HEK293 (cell line): ENCODE results near the gene FAM234A.

Experiments used
- CTCF ChIA-PET: fragments of 350-600 bp; formaldehyde crosslinking; extraction: SDS; loops from one replicate; lab custom pipeline; 2021; ENCODE audit warnings: antibody characterized with exemption; lab: Yijun Ruan, JAX
- POLR2A ChIA-PET: fragments of 300-600 bp; formaldehyde crosslinking; extraction: SDS; loops from one replicate; lab custom pipeline; 2020; ENCODE audit warnings: antibody characterized with exemption, inconsistent platforms; lab: Yijun Ruan, JAX
- H3K27ac ChIP-seq: fragments of 200-500 bp; sonication (Bioruptor generic); 2 replicates; pipeline ENCODE4 v1.5.1; 2014; ENCODE audit warnings: low read depth, low read length, control low read depth, inconsistent platforms; ENCODE audit errors: extremely low read depth
- H3K36me3 ChIP-seq, 2 experiments: fragments of 200-500 bp in 1 of 2; sonication (Bioruptor generic) in 1 of 2; 1 replicate in 1 of 2; 2 replicates in 1 of 2; pipeline ENCODE4 v1.5.1; 2014 to 2017; ENCODE audit warnings: inconsistent platforms in 2 of 2, low read length in 2 of 2; ENCODE audit not compliant: control insufficient read depth in 2 of 2, insufficient read depth in 1 of 2
- H3K4me1 ChIP-seq: fragments of 200-500 bp; sonication (Bioruptor generic); 2 replicates; pipeline ENCODE4 v1.5.1; 2014; ENCODE audit warnings: mild to moderate bottlenecking, low read length, inconsistent platforms; ENCODE audit not compliant: control insufficient read depth, insufficient read depth
- H3K4me3 ChIP-seq: 2 replicates; pipeline ENCODE4 v1.5.1; 2011; ENCODE audit warnings: low read depth, mild to moderate bottlenecking, control low read depth, low read length, moderate library complexity
- H3K9me3 ChIP-seq: fragments of 200-500 bp; sonication (Bioruptor generic); 2 replicates; pipeline ENCODE4 v1.5.1; 2014; ENCODE audit warnings: low read depth, low read length, inconsistent platforms; ENCODE audit not compliant: control insufficient read depth, insufficient read depth
- KLF1 ChIP-seq: fragments of 450-650 bp; formaldehyde crosslinking; IDR thresholded peaks from 2 replicates; pipeline ENCODE4 v1.5.1; 2016; ENCODE audit warnings: missing biosample characterization, missing genetic modification characterization
- KLF17 ChIP-seq: fragments of 450-650 bp; formaldehyde crosslinking; IDR thresholded peaks from 2 replicates; pipeline ENCODE4 v1.5.1; 2016; ENCODE audit warnings: missing biosample characterization, missing genetic modification characterization
- ZBTB8A ChIP-seq: fragments of 450-650 bp; formaldehyde crosslinking; IDR thresholded peaks from 2 replicates; pipeline ENCODE4 v1.5.1; 2016; ENCODE audit warnings: missing biosample characterization, missing genetic modification characterization
- ZNF10 ChIP-seq: fragments of 450-650 bp; formaldehyde crosslinking; IDR thresholded peaks from 2 replicates; pipeline ENCODE4 v1.5.1; 2017; ENCODE audit warnings: missing biosample characterization, missing genetic modification characterization
- ZNF112 ChIP-seq: fragments of 450-650 bp; formaldehyde crosslinking; IDR thresholded peaks from 2 replicates; pipeline ENCODE4 v1.5.0; 2017; ENCODE audit warnings: missing biosample characterization, missing genetic modification characterization
- ZNF114 ChIP-seq: fragments of 450-650 bp; formaldehyde crosslinking; IDR thresholded peaks from 2 replicates; pipeline ENCODE4 v1.5.0; 2017; ENCODE audit warnings: missing biosample characterization, missing genetic modification characterization
- ZNF157 ChIP-seq: fragments of 450-650 bp; formaldehyde crosslinking; IDR thresholded peaks from 2 replicates; pipeline ENCODE4 v1.5.1; 2016; ENCODE audit warnings: missing biosample characterization, missing genetic modification characterization
- ZNF169 ChIP-seq: fragments of 450-650 bp; formaldehyde crosslinking; IDR thresholded peaks from 2 replicates; pipeline ENCODE4 v1.5.1; 2016; ENCODE audit warnings: missing biosample characterization, missing genetic modification characterization
- ZNF571 ChIP-seq: fragments of 450-650 bp; formaldehyde crosslinking; IDR thresholded peaks from 2 replicates; pipeline ENCODE4 v1.5.0; 2017; ENCODE audit warnings: missing biosample characterization, missing genetic modification characterization
- ZNF626 ChIP-seq: fragments of 450-650 bp; sonication (Bioruptor Pico); formaldehyde crosslinking; IDR thresholded peaks from 2 replicates; pipeline ENCODE4 v1.5.1; 2018; ENCODE audit warnings: missing biosample characterization, missing genetic modification characterization, inconsistent platforms
- ZNF670 ChIP-seq: fragments of 450-650 bp; formaldehyde crosslinking; IDR thresholded peaks from 2 replicates; pipeline ENCODE4 v1.5.1; 2016; ENCODE audit warnings: missing biosample characterization, missing genetic modification characterization, low read depth
- ZXDB ChIP-seq: fragments of 450-650 bp; formaldehyde crosslinking; IDR thresholded peaks from 2 replicates; pipeline ENCODE4 v1.5.1; 2016; ENCODE audit warnings: missing biosample characterization, missing genetic modification characterization
- TF ChIP-seq, protein P1 (sequence below): fragments of 450-650 bp; formaldehyde crosslinking; conservative IDR thresholded peaks from 2 replicates; pipeline ENCODE4 v1.5.1; 2016; ENCODE audit warnings: low read depth, missing biosample characterization, missing genetic modification characterization
- TF ChIP-seq, protein P2 (sequence below): fragments of 450-650 bp; formaldehyde crosslinking; IDR thresholded peaks from 2 replicates; pipeline ENCODE4 v1.5.1; 2016; ENCODE audit warnings: missing biosample characterization, missing genetic modification characterization
- TF ChIP-seq, protein P3 (sequence below): fragments of 450-650 bp; formaldehyde crosslinking; IDR thresholded peaks from 2 replicates; pipeline ENCODE4 v1.5.1; 2017; ENCODE audit warnings: missing biosample characterization, missing genetic modification characterization

Gene FAM234A

DNA sequence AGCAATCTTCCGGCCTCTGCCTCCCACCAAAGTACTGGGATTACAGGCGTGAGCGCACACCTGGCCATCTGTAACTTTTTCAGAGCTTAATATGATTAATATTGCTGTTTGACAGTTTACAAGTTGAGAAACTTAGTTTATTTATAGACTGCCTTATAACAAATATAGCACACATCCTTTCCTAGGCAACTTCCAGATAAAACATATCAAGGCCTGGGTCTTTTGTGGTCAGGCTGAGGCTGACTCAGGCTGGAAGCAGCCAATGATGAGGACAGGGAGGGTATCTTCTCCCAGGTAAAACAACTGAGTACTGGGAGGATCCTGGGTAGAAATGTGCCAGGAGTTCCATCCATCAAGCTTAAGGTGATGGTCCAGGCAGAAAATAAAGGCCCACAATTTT, 21.6 kb upstream of the FAM234A start (continued):
- TF ChIP-seq, protein P1, sequence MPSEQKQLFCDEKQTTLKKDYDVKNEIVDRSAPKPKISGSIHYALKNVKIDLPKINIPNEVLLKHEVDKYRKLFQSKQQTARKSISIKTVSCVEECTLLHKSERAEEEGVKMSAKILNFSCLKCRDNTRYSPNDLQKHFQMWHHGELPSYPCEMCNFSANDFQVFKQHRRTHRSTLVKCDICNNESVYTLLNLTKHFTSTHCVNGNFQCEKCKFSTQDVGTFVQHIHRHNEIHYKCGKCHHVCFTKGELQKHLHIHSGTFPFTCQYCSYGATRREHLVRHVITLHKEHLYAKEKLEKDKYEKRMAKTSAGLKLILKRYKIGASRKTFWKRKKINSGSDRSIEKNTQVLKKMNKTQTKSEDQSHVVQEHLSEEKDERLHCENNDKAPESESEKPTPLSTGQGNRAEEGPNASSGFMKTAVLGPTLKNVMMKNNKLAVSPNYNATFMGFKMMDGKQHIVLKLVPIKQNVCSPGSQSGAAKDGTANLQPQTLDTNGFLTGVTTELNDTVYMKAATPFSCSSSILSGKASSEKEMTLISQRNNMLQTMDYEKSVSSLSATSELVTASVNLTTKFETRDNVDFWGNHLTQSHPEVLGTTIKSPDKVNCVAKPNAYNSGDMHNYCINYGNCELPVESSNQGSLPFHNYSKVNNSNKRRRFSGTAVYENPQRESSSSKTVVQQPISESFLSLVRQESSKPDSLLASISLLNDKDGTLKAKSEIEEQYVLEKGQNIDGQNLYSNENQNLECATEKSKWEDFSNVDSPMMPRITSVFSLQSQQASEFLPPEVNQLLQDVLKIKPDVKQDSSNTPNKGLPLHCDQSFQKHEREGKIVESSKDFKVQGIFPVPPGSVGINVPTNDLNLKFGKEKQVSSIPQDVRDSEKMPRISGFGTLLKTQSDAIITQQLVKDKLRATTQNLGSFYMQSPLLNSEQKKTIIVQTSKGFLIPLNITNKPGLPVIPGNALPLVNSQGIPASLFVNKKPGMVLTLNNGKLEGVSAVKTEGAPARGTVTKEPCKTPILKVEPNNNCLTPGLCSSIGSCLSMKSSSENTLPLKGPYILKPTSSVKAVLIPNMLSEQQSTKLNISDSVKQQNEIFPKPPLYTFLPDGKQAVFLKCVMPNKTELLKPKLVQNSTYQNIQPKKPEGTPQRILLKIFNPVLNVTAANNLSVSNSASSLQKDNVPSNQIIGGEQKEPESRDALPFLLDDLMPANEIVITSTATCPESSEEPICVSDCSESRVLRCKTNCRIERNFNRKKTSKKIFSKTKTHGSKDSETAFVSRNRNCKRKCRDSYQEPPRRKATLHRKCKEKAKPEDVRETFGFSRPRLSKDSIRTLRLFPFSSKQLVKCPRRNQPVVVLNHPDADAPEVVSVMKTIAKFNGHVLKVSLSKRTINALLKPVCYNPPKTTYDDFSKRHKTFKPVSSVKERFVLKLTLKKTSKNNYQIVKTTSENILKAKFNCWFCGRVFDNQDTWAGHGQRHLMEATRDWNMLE (tag by site-specific recombination): no peak
- TF ChIP-seq KLF17 (tag by site-specific recombination) (no peak), ZNF114 (tag by site-specific recombination) (no peak), ZNF670 (tag by site-specific recombination) (no peak), ZNF571 (tag by site-specific recombination) (no peak), ZNF626 (tag by site-specific recombination) (no peak), ZNF10 (no peak), KLF1 (tag by site-specific recombination) (no peak), ZBTB8A (tag by site-specific recombination) (no peak), ZNF157 (tag by site-specific recombination) (no peak), ZXDB (tag by site-specific recombination) (no peak), ZNF169 (tag by site-specific recombination) (no peak)
- TF ChIP-seq, protein P2, sequence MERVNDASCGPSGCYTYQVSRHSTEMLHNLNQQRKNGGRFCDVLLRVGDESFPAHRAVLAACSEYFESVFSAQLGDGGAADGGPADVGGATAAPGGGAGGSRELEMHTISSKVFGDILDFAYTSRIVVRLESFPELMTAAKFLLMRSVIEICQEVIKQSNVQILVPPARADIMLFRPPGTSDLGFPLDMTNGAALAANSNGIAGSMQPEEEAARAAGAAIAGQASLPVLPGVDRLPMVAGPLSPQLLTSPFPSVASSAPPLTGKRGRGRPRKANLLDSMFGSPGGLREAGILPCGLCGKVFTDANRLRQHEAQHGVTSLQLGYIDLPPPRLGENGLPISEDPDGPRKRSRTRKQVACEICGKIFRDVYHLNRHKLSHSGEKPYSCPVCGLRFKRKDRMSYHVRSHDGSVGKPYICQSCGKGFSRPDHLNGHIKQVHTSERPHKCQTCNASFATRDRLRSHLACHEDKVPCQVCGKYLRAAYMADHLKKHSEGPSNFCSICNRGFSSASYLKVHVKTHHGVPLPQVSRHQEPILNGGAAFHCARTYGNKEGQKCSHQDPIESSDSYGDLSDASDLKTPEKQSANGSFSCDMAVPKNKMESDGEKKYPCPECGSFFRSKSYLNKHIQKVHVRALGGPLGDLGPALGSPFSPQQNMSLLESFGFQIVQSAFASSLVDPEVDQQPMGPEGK (tag by site-specific recombination): no peak

DNA sequence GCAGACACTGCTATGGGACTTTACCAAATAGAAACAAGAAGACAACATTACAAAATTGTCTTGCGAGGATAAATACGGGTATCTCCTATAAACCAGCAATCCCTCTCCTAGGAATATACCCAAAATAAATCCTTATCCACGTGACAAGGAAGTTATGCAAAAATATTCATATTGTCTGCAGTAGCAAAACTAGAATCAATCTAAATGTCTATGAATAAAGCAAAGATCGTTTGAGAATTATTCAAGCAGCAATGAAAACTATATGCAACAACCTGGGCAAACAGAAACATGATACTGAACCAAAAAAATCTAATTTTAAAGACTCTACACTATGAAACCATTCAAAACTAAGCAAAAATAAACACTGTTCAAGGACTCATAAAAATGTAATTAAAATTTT, 14.6 kb upstream of the FAM234A start:
- Histone ChIP-seq H3K27ac (no peak overlapping the region), H3K4me3 (no peak overlapping the region), H3K36me3 (peaks cover 71 to 83% of the 10 kb centered on the region in 2 experiments; a peak in 2 of 3 replicates)
- CTCF ChIA-PET: interaction anchor here (0.6 kb wide), 1 partner anchor 9 kb away, joined by 3 read pairs; no protein-coding TSS in a partner anchor
- POLR2A ChIA-PET: interaction anchor here (2.5 kb wide), 1 partner anchor 8 kb away, joined by 6 read pairs; no protein-coding TSS in a partner anchor
- TF ChIP-seq, protein P3, sequence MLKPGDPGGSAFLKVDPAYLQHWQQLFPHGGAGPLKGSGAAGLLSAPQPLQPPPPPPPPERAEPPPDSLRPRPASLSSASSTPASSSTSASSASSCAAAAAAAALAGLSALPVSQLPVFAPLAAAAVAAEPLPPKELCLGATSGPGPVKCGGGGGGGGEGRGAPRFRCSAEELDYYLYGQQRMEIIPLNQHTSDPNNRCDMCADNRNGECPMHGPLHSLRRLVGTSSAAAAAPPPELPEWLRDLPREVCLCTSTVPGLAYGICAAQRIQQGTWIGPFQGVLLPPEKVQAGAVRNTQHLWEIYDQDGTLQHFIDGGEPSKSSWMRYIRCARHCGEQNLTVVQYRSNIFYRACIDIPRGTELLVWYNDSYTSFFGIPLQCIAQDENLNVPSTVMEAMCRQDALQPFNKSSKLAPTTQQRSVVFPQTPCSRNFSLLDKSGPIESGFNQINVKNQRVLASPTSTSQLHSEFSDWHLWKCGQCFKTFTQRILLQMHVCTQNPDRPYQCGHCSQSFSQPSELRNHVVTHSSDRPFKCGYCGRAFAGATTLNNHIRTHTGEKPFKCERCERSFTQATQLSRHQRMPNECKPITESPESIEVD: peak; percentile 74
- TF ChIP-seq ZNF112 (tag by site-specific recombination): no peak
- TF ChIP-seq, all 188 proteins: peak for 1
- Histone ChIP-seq H3K9me3 (no peaks in the 10 kb centered on the region), H3K4me1 (no peaks in the 10 kb centered on the region)
